Astrocyte of the spinal cord (primary cell): ENCODE results near the gene KDSR.

ENCODE experiments used
- DNase-seq: peaks from one replicate; pipeline ENCODE4 v3.0.0; 2011; ENCODE audit warnings: low read depth, low spot score
- H3K4me3 ChIP-seq: 2 replicates; pipeline ENCODE4 v1.5.1; 2011; ENCODE audit warnings: low read depth, mild to moderate bottlenecking, low read length, moderate library complexity
- in situ Hi-C: cut with HindIII; loops from 2 replicates; pipeline ENCODE4 v1.10.0; 2017; ENCODE audit warnings: low sequenced_read_pairs
- TF ChIP-seq, protein P1 (sequence below): IDR thresholded peaks from 2 replicates; pipeline ENCODE4 v1.5.1; 2012; ENCODE audit warnings: low read depth, mild to moderate bottlenecking, low read length, inconsistent platforms

The KDSR gene

DNA sequence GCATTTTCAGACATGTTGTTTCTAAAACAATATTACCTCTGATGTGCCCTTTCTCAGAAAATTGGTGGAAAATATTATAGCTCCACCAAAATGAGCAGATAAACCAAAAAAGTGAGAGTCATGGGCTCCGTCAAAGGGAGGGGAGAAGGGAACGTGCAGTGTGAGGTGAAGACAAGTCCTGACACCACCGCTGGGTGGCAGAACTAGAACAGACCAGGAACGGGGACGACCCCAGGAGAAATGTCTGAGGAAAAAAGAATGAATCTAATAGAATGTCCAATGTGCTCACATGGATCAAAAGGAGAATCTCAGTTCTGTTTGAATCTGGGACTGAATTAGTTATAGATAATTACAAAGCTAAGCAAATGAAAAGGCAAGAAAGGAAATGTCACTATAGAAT is 24.8 kb downstream of the KDSR start:
- in situ Hi-C loops: no loop called here
- TF ChIP-seq, protein P1, sequence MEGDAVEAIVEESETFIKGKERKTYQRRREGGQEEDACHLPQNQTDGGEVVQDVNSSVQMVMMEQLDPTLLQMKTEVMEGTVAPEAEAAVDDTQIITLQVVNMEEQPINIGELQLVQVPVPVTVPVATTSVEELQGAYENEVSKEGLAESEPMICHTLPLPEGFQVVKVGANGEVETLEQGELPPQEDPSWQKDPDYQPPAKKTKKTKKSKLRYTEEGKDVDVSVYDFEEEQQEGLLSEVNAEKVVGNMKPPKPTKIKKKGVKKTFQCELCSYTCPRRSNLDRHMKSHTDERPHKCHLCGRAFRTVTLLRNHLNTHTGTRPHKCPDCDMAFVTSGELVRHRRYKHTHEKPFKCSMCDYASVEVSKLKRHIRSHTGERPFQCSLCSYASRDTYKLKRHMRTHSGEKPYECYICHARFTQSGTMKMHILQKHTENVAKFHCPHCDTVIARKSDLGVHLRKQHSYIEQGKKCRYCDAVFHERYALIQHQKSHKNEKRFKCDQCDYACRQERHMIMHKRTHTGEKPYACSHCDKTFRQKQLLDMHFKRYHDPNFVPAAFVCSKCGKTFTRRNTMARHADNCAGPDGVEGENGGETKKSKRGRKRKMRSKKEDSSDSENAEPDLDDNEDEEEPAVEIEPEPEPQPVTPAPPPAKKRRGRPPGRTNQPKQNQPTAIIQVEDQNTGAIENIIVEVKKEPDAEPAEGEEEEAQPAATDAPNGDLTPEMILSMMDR: peak; percentile 65
- H3K4me3 ChIP-seq: no peak overlapping the region
- DNase-seq: peak; percentile 35

DNA sequence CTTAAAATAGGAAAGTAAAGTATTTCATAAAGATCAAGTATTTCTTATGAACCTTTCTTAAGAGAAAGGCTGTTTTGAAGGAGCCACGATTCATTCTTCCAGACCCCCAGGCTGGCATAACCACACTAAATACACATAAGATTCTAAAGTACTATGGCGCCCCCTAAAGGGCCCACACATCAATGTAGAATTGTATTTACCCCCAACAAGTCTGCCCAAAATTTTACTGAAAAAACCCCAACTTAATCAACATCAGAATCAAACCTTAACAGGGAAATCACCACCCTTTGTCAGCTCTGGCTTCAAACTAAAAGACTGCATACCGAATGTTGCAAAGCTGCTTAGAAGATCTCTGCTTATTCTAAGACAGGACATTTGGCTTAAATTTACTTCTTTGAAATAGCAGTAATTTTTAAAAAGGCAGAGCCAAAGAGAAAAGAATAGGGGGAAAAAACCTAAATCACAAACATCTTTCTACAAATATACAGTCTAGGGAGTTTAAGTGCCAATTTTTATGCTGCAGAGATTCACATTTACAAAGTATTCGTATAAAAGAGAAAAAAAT is 27.0 kb downstream of the KDSR start:
- no peak overlapping the region for H3K4me3 ChIP-seq
- TF ChIP-seq, protein P1: peak; percentile 59
- DNase-seq: peak; percentile 40
- in situ Hi-C loops: no loop called here

DNA sequence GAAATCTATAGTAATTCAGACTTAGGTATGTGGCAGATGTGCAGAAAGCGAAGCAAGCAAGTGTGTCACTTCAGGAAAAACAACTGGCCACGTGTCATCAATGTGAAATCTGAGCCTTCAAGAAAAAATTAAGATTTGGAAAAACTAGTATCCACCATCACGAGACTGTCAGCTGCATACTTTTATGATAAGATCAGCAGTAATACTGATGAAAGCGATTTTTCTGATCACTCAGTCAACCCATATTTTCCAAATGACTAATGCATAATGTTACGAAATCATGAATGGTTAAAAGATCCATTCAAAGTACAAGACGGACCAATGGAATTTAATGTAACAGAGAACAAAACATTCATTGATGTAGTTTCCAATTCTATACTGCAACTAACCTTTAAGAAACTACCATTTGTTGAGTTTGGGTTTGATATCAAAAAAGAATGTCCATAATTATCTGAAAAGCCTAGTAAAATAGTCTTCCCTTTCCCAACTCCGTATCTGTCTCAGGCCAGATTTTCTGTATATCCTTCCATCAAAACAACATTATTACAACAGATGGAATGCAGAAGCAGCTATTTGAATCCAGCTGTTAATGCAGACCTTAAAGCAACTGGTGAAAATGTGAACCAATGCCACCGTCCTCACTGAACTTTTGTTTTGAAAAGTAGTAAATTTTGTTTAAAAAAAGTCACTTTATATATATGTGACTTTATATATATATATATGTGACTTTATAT is 30.5 kb downstream of the KDSR start:
- DNase-seq: peak; percentile 89
- in situ Hi-C loops: no loop called here
- H3K4me3 ChIP-seq: no peak overlapping the region
- TF ChIP-seq, protein P1: no peak

GRCh38 chr18:63331105-63331504 is 35.9 kb downstream of the KDSR start:
- in situ Hi-C loops: no loop called here
- TF ChIP-seq, protein P1: no peak
- no peak overlapping the region for H3K4me3 ChIP-seq
- no peak for DNase-seq

DNA sequence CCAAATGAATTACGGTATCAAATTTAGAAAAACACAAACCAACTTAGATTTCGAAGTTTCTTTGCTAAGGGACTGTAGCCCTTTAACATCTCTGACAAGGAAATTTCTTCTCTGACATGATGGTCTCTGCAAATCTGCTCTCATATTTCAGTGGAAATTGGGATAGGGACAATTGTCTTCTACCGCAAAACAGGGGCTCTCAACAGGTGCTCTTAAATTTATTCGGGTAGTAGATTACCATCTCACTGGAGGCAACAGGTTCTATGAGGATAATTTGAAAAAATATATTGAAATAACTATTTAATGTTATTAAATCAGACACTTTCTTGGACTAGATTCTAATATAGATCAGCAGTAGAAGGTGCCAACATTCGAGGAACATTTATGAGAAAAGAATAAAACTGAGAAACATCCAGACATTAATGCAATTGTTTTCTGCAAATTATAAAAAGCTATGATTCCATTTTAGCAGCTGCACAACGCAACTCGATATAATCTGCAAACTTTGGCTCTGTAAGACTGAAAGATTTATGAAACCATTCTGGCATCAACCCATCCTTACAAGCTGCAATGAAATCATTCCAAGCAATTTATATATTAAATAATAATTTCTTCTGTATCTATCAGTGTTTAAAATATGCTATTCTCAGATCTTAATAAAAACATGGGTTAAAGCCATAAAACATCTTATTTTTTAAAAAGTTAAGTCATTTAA is 37.4 kb downstream of the KDSR start:
- in situ Hi-C loops: no loop called here
- H3K4me3 ChIP-seq: no peak overlapping the region
- TF ChIP-seq, protein P1: no peak
- DNase-seq: no peak

- no peak overlapping the region for H3K4me3 ChIP-seq
- TF ChIP-seq, protein P1: no peak
- DNase-seq: no peak
- in situ Hi-C loops: no loop called here
Observed at GRCh38 chr18:63326011-63326410, 41.0 kb downstream of the KDSR start.
